Measurements from ENCODE around the gene ITGA3.

ITGA3 gene

GRCh38 chr17:50074227-50074626 lies 18.3 kb downstream of the ITGA3 start:
- Histone ChIP-seq H3K4me2 (no peak overlapping the region), H4K20me1 (ENCODE audit: insufficient read depth) (no peaks in the 10 kb centered on the region), H3K4me1 (ENCODE audit: low read depth, poor library complexity, severe bottlenecking) (peaks cover under 1% of the 10 kb centered on the region), H3K36me3 (ENCODE audit: insufficient read depth) (no peaks in the 10 kb centered on the region), H3K9ac (no peak overlapping the region), H3K79me2 (ENCODE audit: insufficient read depth, low read depth) (no peaks in the 10 kb centered on the region), H3K4me3 (IDR thresholded peaks at IDR 0.05; ENCODE audit: insufficient read depth, low read depth, low read length) (no peak overlapping the region), H3K27me3 (ENCODE audit: insufficient read depth, low read depth) (no peaks in the 10 kb centered on the region), H2AFZ (ENCODE audit: low read depth) (no peak overlapping the region), H3K27ac (no peak overlapping the region)
- TF ChIP-seq CTCF (conservative IDR thresholded peaks at IDR 0.05; ENCODE audit: low read depth, low read length), result no peak

GRCh38 chr17:50075446-50076032 lies 19.6 kb downstream of the ITGA3 start:
- no peaks in the 10 kb centered on the region for H4K20me1 ChIP-seq (ENCODE audit: insufficient read depth)
- H3K27me3 ChIP-seq (ENCODE audit: insufficient read depth, low read depth), result no peaks in the 10 kb centered on the region
- H3K36me3 ChIP-seq (ENCODE audit: insufficient read depth), result no peaks in the 10 kb centered on the region
- H2AFZ ChIP-seq (ENCODE audit: low read depth), result no peak overlapping the region
- TF ChIP-seq CTCF (conservative IDR thresholded peaks at IDR 0.05; ENCODE audit: low read depth, low read length), result no peak
- no peaks in the 10 kb centered on the region for H3K79me2 ChIP-seq (ENCODE audit: insufficient read depth, low read depth)
- H3K4me3 ChIP-seq (IDR thresholded peaks at IDR 0.05; ENCODE audit: insufficient read depth, low read depth, low read length), result no peak overlapping the region
- no peak overlapping the region for H3K9ac ChIP-seq
- H3K4me1 ChIP-seq (ENCODE audit: low read depth, poor library complexity, severe bottlenecking), result peaks cover 14% of the 10 kb centered on the region
- no peak overlapping the region for H3K4me2 ChIP-seq
- H3K27ac ChIP-seq, result no peak overlapping the region

DNA sequence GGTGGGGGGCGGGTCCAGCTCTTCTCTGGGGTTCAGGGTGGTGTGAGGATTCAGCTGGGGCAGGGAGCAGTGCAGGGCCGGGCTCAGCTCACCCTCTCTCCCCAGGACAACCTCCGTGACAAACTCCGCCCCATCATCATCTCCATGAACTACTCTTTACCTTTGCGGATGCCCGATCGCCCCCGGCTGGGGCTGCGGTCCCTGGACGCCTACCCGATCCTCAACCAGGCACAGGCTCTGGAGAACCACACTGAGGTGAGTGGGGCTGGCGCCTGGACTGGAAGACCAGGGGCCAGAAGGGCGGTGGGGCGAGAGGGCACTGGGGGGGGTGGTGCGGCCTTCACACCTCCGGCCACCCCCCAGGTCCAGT lies 20.3 kb downstream of the ITGA3 start:
- no peaks in the 10 kb centered on the region for H3K36me3 ChIP-seq (ENCODE audit: insufficient read depth)

GRCh38 chr17:50076591-50077235 lies 20.8 kb downstream of the ITGA3 start:
- no peak overlapping the region for H3K4me3 ChIP-seq (IDR thresholded peaks at IDR 0.05; ENCODE audit: insufficient read depth, low read depth, low read length)
- no peak overlapping the region for H3K9ac ChIP-seq
- H3K4me2 ChIP-seq, result no peak overlapping the region
- H3K27me3 ChIP-seq (ENCODE audit: insufficient read depth, low read depth), result no peaks in the 10 kb centered on the region
- peaks cover 26% of the 10 kb centered on the region for H3K4me1 ChIP-seq (ENCODE audit: low read depth, poor library complexity, severe bottlenecking)
- no peaks in the 10 kb centered on the region for H3K36me3 ChIP-seq (ENCODE audit: insufficient read depth)
- no peak overlapping the region for H2AFZ ChIP-seq (ENCODE audit: low read depth)
- no peak overlapping the region for H3K27ac ChIP-seq
- no peaks in the 10 kb centered on the region for H3K79me2 ChIP-seq (ENCODE audit: insufficient read depth, low read depth)
- TF ChIP-seq CTCF (conservative IDR thresholded peaks at IDR 0.05; ENCODE audit: low read depth, low read length), result no peak
- no peaks in the 10 kb centered on the region for H4K20me1 ChIP-seq (ENCODE audit: insufficient read depth)

More for the DNA sequence above, 20.3 kb downstream of the ITGA3 start:
- no peaks in the 10 kb centered on the region for H3K79me2 ChIP-seq (ENCODE audit: insufficient read depth, low read depth)
- no peak overlapping the region for H3K4me3 ChIP-seq (IDR thresholded peaks at IDR 0.05; ENCODE audit: insufficient read depth, low read depth, low read length)
- no peaks in the 10 kb centered on the region for H3K27me3 ChIP-seq (ENCODE audit: insufficient read depth, low read depth)
- H3K4me2 ChIP-seq, result no peak overlapping the region
- H3K27ac ChIP-seq, result no peak overlapping the region
- H2AFZ ChIP-seq (ENCODE audit: low read depth), result no peak overlapping the region
- no peak for TF ChIP-seq CTCF (conservative IDR thresholded peaks at IDR 0.05; ENCODE audit: low read depth, low read length)
- H3K9ac ChIP-seq, result no peak overlapping the region
- H4K20me1 ChIP-seq (ENCODE audit: insufficient read depth), result no peaks in the 10 kb centered on the region
- peaks cover 20% of the 10 kb centered on the region for H3K4me1 ChIP-seq (ENCODE audit: low read depth, poor library complexity, severe bottlenecking)
